Measurements from ENCODE around the gene CCDC170.

- TF ChIP-seq POLR2AphosphoS5 (IDR thresholded peaks at IDR 0.05) (no peak), POLR2A (IDR thresholded peaks at IDR 0.05) (no peak), EP300 (IDR thresholded peaks at IDR 0.05) (no peak)
- TF ChIP-seq, protein P1, sequence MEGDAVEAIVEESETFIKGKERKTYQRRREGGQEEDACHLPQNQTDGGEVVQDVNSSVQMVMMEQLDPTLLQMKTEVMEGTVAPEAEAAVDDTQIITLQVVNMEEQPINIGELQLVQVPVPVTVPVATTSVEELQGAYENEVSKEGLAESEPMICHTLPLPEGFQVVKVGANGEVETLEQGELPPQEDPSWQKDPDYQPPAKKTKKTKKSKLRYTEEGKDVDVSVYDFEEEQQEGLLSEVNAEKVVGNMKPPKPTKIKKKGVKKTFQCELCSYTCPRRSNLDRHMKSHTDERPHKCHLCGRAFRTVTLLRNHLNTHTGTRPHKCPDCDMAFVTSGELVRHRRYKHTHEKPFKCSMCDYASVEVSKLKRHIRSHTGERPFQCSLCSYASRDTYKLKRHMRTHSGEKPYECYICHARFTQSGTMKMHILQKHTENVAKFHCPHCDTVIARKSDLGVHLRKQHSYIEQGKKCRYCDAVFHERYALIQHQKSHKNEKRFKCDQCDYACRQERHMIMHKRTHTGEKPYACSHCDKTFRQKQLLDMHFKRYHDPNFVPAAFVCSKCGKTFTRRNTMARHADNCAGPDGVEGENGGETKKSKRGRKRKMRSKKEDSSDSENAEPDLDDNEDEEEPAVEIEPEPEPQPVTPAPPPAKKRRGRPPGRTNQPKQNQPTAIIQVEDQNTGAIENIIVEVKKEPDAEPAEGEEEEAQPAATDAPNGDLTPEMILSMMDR (IDR thresholded peaks at IDR 0.05): no peak
Measured at GRCh38 chr6:151639750-151640149, 145.9 kb downstream of the CCDC170 start.

All from upper lobe of left lung (tissue), 4 donors.